HG03565 (cell line): ENCODE measurements around the gene DOCK4.

ENCODE experiments used
- ATAC-seq: cut with Tn5 transposase; IDR thresholded peaks from one replicate; pipeline ENCODE4 v1.9.1; 2021; ENCODE audit warnings: mild to moderate bottlenecking, moderate library complexity; ENCODE audit not compliant: unreplicated experiment

Gene DOCK4

GRCh38 chr7:112020800-112021199 is 185.4 kb downstream of the DOCK4 start:
- ATAC-seq = no peak

GRCh38 chr7:112019932-112020331 is 186.3 kb downstream of the DOCK4 start:
- no peak for ATAC-seq

GRCh38 chr7:112018305-112019030 is 187.7 kb downstream of the DOCK4 start:
- ATAC-seq = no peak

GRCh38 chr7:112015146-112015545 is 191.1 kb downstream of the DOCK4 start:
- no peak for ATAC-seq

GRCh38 chr7:112014347-112014746 is 191.9 kb downstream of the DOCK4 start:
- no peak for ATAC-seq

GRCh38 chr7:112013274-112013673 is 192.9 kb downstream of the DOCK4 start:
- ATAC-seq = no peak

GRCh38 chr7:112012242-112012641 is 194.0 kb downstream of the DOCK4 start:
- no peak for ATAC-seq

GRCh38 chr7:112010994-112011393 is 195.2 kb downstream of the DOCK4 start:
- ATAC-seq = no peak

- ATAC-seq = no peak
These were observed 196.1 kb downstream of the DOCK4 start for GRCh38 chr7:112010109-112010508.

- no peak for ATAC-seq
These were observed 197.1 kb downstream of the DOCK4 start for GRCh38 chr7:112009081-112009480.

GRCh38 chr7:112007185-112007584 is 199.0 kb downstream of the DOCK4 start:
- ATAC-seq = no peak

GRCh38 chr7:112006071-112006470 is 200.1 kb downstream of the DOCK4 start:
- no peak for ATAC-seq

GRCh38 chr7:112005205-112005775 is 200.9 kb downstream of the DOCK4 start:
- ATAC-seq = no peak

- ATAC-seq = no peak
These were observed 204.9 kb downstream of the DOCK4 start for GRCh38 chr7:112001091-112001826.

GRCh38 chr7:111998326-111998725 is 207.9 kb downstream of the DOCK4 start:
- ATAC-seq = no peak

GRCh38 chr7:111997546-111997945 is 208.7 kb downstream of the DOCK4 start:
- no peak for ATAC-seq

GRCh38 chr7:111992601-111993000 is 213.6 kb downstream of the DOCK4 start:
- no peak for ATAC-seq

GRCh38 chr7:111990643-111991042 is 215.6 kb downstream of the DOCK4 start:
- ATAC-seq = no peak

GRCh38 chr7:111987886-111988285 is 218.3 kb downstream of the DOCK4 start:
- no peak for ATAC-seq

GRCh38 chr7:111987115-111987826 is 218.9 kb downstream of the DOCK4 start:
- no peak for ATAC-seq

- ATAC-seq = no peak
These were observed 219.6 kb downstream of the DOCK4 start for GRCh38 chr7:111986601-111987000.
